Kidney (tissue), 14 donors: ENCODE measurements around the gene GALNT18. TPM values are rescaled to one million over a fixed set of nuclear protein-coding genes. Genes with fewer than 3 reads are reported as not detected.

ENCODE experiments used
- DNase-seq, 5 donors: peaks; one replicate each; pipeline ENCODE4 v3.0.0-alpha.2; 2013 to 2020
- FAIRE-seq: peaks from 2 replicates; lab custom pipeline; 2012; peaks lifted over from hg19 to GRCh38; lab: Jason Lieb, UNC
- H3K27ac ChIP-seq, 2 donors: one replicate each; pipeline ENCODE4 v1.7.0; 2013; ENCODE audit warnings: low read depth in 2 of 2, low read length in 2 of 2, inconsistent platforms in 1 of 2
- H3K27me3 ChIP-seq: one replicate; pipeline ENCODE4 v1.7.1; 2013; ENCODE audit warnings: low read length, inconsistent platforms; ENCODE audit not compliant: control insufficient read depth, insufficient read depth
- H3K36me3 ChIP-seq, 3 donors: one replicate each; pipeline versions ENCODE4 v1.7.0 to v1.7.1; 2013; ENCODE audit warnings: low read length in 3 of 3, control low read depth in 1 of 3, inconsistent platforms in 1 of 3; ENCODE audit not compliant: insufficient read depth in 3 of 3, control insufficient read depth in 2 of 3
- H3K4me1 ChIP-seq, 3 donors: one replicate each; pipeline versions ENCODE4 v1.7.0 to v1.7.1; 2013; ENCODE audit warnings: low read length in 3 of 3, inconsistent platforms in 1 of 3, low read depth in 1 of 3; ENCODE audit not compliant: control insufficient read depth in 2 of 3, insufficient read depth in 2 of 3
- H3K4me3 ChIP-seq, 3 donors: one replicate each; pipeline versions ENCODE4 v1.7.0 to v1.8.1; 2013; ENCODE audit warnings: low read length in 3 of 3, control low read depth in 1 of 3, inconsistent platforms in 1 of 3
- H3K9ac ChIP-seq, 3 donors: one replicate each; pipeline versions ENCODE4 v1.7.0 to v1.7.1; 2013; ENCODE audit warnings: low read length in 3 of 3, control low read depth in 1 of 3, inconsistent platforms in 1 of 3
- H3K9me3 ChIP-seq, 3 donors: one replicate each; pipeline versions ENCODE4 v1.7.0 to v1.7.1; 2013; ENCODE audit warnings: low read length in 3 of 3, control low read depth in 1 of 3, inconsistent platforms in 1 of 3; ENCODE audit not compliant: control insufficient read depth in 2 of 3, insufficient read depth in 1 of 3
- CTCF ChIP-seq: IDR thresholded peaks from 3 replicates; pipeline ENCODE4 v1.5.1; 2012; ENCODE audit warnings: mild to moderate bottlenecking, moderate library complexity, borderline replicate concordance; ENCODE audit not compliant: insufficient read depth; ENCODE audit errors: extremely low read depth
- intact Hi-C: fragments of 100-400 bp; cut with DNase I; formaldehyde crosslinking; loops from one replicate; pipeline ENCODE4 v1.11.1; 2022
- polyA plus RNA-seq: library from polyadenylated mRNA; stranded (reverse); fragments of 350-450 nt; fragmentation: Illumina TruSeq; extraction: RNeasy Lipid Tissue Mini Kit (QIAGEN cat#74804); gene quantifications from one replicate; pipeline ENCODE4 v1.2.3, GENCODE V29; 2014; ENCODE audit warnings: low read depth, low replicate concordance; ENCODE audit not compliant: insufficient read depth
- total RNA-seq: library from RNA; stranded (reverse); fragmentation: NEBNext Ultra II Directional; extraction: Animal tissue kit (Norgen Biotek cat#: 25700); gene quantifications from one replicate; pipeline ENCODE4 v1.2.1, GENCODE V29; 2021
- donor health status: control.
- donor health status: control.
- donor health status: control.
- donor health status: control.
- donor health status: control.
- donor health status: DM: yes; HTN: yes; CAD: no.
- donor health status: Normal renal cell carcinoma (clear cell type).

GALNT18 gene
- total and polyA plus RNA-seq, 2 donors from 2014 or later = 27.2 to 42.1 TPM

DNA sequence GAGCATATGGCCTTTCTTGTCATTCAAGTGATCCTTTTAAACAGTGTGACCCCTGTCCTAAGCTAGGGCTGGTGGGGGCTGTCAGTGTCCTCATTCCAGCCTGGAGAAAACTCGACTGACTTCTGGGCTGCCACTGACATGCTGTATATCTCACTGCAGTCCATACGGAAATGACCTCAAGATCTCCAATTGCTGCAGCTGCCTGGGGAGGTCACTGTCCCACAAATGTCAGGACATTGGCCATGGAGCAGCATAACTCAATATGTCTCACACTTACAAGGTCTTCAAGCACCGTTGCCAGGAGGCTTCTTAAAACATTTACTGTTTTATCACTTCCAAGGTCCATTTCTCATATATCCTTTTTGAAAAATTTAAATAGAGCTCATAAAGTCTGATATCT is 240.9 kb downstream of the GALNT18 start:
- DNase-seq = no peak
- Histone ChIP-seq H3K36me3 (peaks cover 0 to 2% (median 0%) of the 10 kb centered on the region in 3 donors), H3K27me3 (no peaks in the 10 kb centered on the region), H3K9ac (no peak overlapping the region), H3K9me3 (no peaks in the 10 kb centered on the region), H3K4me3 (no peak overlapping the region), H3K27ac (no peak overlapping the region), H3K4me1 (no peaks in the 10 kb centered on the region)
- FAIRE-seq = no peak
- TF ChIP-seq CTCF = no peak
- intact Hi-C loops = no loop called here

DNA sequence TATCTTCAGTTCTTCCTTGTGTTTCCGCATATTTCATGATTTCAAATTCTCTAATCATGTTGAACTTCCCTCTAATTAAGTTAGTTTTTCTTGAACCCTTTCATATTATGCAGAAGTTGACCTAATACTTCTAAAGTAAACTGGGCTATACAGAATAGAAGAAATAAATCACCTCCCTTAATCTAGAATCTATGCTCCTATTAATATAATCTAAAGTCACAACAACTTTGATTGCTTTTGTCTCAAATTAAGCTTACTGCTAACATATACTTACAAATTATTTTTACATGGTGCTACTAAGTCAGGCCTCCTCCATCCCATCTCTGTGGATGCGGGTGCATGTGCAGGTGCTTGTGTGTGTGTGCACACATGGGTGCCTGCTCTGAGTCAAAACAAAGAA is 241.5 kb downstream of the GALNT18 start:
- Histone ChIP-seq H3K27ac (no peak overlapping the region), H3K4me3 (no peak overlapping the region), H3K36me3 (peaks cover 0 to 2% (median 0%) of the 10 kb centered on the region in 3 donors), H3K4me1 (no peaks in the 10 kb centered on the region), H3K9ac (no peak overlapping the region), H3K9me3 (no peaks in the 10 kb centered on the region), H3K27me3 (no peaks in the 10 kb centered on the region)
- no peak for TF ChIP-seq CTCF
- intact Hi-C loops = no loop called here
- no peak for DNase-seq
- FAIRE-seq = no peak

DNA sequence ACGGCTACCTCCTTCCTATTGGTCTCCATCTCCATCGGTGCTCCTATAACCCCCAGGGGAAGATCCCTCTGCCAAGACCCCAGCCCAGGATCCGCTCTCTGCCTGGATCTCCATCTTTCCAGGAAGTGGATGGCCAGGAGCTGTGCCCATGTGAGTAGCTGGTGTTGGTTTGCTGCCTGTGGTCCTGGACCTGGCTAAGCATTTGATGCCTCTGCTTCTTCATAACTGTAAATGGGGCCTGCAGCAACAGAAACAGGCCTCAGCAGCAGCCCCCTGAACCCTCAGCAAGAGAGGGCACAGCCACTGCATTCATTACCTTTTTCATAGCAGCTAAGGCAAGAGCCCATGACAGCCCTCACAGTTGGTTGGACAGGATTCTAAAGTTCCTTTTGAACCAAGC is 242.1 kb downstream of the GALNT18 start:
- Histone ChIP-seq H3K27ac (no peak overlapping the region), H3K4me3 (no peak overlapping the region), H3K9me3 (no peaks in the 10 kb centered on the region), H3K27me3 (no peaks in the 10 kb centered on the region), H3K9ac (no peak overlapping the region), H3K4me1 (no peaks in the 10 kb centered on the region), H3K36me3 (peaks cover 0 to 2% (median 0%) of the 10 kb centered on the region in 3 donors)
- intact Hi-C loops = no loop called here
- no peak for FAIRE-seq
- TF ChIP-seq CTCF = no peak
- no peak for DNase-seq
